Stimulated activated CD4-positive, alpha-beta T cell treated with anti-CD3 and anti-CD28 coated beads, Interleukin-1b, Interleukin-23, amount 100 ng/mL, for 24 hours (primary cell): ENCODE measurements around the gene P2RY6.

Experiments
- DNase-seq, 4 experiments: peaks; one replicate each; pipeline ENCODE4 v3.0.0-alpha.2; 2020; ENCODE audit warnings: low read depth in 4 of 4, low spot score in 1 of 4

The P2RY6 gene

GRCh38 chr11:73275381-73275750 lies 3.2 kb downstream of the P2RY6 start:
- no peak for DNase-seq

DNA sequence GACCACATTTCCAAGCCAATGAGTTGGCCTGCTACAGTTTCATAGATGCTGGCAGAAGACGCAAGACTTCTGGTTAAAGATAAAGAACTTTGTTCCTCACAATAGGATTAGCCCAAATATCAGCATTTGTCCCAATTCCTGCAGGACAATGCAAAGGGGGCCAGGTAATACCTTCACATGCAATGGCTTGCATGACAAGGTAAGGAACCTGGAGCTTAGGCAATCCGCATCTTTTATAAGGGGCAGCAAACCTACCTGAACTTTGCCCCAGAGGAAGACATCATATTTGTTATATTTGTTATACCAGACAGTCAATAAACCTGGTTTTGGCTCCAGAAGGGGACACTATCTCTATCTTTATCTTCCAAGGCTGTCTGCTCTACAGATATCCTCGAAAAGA lies 5.3 kb downstream of the P2RY6 start:
- no peak for DNase-seq

- DNase-seq: no peak
These were observed 8.5 kb downstream of the P2RY6 start for GRCh38 chr11:73280626-73281025.

DNA sequence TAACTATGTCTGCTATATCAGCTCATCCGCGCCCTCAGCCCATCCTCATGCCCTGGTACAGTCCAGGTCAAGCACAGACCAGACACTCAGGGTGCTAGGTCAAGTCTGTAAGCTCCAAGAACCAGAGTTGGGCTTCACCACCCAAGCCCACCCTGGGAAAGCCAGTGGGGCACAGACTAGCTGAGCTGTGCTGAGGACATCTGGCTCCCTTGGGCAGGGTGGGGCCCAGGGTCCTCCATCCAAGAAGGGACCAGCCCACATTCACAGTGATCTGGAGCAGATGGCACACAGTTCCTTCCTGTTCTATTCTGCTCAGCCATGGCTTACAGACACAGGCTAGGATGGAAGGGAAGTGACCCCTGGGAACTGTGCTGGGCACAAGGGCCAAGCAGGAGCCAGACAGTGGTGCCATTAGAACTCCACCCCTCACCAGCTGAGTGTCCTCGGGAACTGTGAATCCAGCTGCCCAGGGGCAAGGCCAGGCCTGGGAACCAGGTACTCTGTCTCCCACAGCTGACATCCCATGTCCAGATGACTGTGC lies 9.1 kb downstream of the P2RY6 start:
- no peak for DNase-seq

- no peak for DNase-seq
These were observed 9.9 kb downstream of the P2RY6 start for GRCh38 chr11:73281796-73282660.

GRCh38 chr11:73283276-73284000 lies 11.3 kb downstream of the P2RY6 start:
- DNase-seq: no peak

- DNase-seq: no peak
These were observed 12.0 kb downstream of the P2RY6 start for GRCh38 chr11:73284106-73284505.

DNA sequence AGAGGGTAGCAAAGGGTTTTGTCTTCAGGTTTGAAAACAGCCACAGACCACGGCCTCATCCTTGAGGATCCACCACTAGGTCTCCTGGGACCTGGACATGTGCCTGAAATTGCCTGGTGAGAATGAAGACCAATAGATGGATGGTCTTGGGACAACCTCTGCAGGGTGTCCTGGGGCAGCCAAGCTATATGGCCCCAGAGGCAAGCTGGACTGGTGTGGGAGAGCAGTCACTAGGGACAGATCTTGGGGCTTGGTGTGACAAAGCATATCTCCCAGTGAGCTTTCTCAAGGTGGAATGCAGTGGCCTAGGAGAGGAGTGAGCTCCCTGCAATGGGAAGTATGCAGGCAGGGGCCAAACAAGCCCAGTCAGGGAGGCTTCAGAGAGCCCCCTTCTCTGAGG lies 13.6 kb downstream of the P2RY6 start:
- DNase-seq: no peak

DNA sequence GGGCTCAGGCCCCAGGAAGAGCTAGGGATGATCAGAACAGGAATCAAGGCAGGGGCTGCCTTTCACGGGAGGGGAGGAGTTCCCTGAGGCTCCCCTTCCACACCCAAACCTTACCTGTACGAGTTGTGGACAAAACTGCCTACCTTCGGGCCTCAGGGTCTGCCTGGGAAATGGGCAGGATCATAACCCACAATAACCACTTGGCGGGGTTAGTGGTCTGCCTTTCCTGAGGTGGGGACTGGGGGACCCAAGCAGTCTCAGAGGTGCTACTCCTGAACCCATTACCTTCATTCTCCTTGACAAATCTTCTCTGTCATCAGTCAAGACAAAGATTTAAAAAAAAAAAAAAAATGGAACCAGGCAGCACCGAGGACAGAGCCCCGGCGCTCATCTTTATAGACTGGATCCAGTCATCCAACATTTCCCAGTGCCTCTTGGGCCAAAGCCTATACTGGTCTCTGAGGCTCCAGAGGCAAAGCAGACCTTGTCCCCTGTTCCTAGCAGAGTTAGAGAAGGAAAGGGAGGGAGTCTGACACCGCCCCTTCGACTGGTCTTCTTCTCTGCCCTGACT lies 14.2 kb downstream of the P2RY6 start:
- no peak for DNase-seq

GRCh38 chr11:73287400-73288101 lies 15.4 kb downstream of the P2RY6 start:
- DNase-seq: no peak

- no peak for DNase-seq
These were observed 16.2 kb downstream of the P2RY6 start for GRCh38 chr11:73288192-73288872.

DNA sequence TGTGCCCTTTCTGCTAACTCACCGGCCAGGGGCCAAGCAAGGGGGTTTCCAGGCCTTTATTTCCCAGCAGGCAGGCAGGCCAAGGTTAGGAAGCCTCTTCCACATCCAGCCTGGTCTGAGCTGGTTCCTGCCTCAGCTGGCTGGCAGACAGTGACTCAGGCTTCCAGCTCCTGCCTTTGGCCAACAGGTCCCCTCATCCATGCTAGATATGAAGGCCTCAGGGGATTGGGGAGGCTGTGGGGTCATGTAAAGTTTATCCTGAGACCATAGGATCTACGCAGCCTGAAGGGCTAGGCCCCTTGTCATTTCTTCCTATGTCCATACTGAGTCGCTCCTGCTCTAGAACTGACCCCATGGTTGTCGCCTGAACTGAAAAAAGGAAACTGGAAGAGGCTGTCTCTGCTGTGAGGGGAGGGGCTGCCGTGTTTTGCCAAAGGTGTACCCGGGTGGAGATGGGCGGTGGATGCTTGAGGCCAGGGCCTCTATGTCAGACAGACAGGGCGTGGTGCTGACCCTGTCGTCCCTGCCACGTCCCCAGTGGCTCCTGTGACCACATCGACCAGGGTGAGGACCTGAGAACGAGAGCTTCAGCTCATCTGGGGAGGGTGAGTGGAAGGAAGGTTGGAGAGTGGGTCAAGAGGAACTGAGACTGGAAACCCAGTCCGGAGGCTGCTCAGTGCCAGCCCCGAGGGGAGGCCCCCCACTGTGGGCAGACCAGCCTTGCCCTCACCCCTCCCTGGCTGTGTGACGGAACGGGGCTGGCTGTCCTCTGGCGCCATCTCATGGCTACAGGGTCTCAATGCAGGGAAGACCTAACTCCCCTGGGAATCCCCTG lies 17.0 kb downstream of the P2RY6 start:
- DNase-seq: peak in 2 of 4 experiments; percentile 14 to 15

DNA sequence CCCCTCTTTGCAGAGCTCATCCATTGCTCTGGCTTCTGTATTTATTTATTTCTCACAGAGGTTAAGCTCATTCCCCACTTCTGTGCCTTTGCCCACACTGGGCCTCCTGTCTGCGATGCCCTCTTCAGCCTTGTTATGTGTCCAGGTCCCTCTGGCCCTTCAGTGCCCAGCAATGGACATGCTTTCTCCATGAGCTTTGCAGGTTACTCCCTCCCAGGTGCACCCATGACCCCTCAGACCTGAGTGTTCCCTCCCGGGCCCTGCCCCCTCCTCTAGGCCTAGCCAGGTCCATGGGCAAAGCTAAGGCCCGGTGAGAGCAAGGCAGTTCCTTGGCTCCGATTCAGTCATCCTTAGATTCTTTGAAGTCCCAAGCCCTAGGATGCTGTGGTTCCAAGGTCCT lies 18.4 kb downstream of the P2RY6 start:
- no peak for DNase-seq

- DNase-seq: no peak
These were observed 19.1 kb downstream of the P2RY6 start for GRCh38 chr11:73291196-73291595.

DNA sequence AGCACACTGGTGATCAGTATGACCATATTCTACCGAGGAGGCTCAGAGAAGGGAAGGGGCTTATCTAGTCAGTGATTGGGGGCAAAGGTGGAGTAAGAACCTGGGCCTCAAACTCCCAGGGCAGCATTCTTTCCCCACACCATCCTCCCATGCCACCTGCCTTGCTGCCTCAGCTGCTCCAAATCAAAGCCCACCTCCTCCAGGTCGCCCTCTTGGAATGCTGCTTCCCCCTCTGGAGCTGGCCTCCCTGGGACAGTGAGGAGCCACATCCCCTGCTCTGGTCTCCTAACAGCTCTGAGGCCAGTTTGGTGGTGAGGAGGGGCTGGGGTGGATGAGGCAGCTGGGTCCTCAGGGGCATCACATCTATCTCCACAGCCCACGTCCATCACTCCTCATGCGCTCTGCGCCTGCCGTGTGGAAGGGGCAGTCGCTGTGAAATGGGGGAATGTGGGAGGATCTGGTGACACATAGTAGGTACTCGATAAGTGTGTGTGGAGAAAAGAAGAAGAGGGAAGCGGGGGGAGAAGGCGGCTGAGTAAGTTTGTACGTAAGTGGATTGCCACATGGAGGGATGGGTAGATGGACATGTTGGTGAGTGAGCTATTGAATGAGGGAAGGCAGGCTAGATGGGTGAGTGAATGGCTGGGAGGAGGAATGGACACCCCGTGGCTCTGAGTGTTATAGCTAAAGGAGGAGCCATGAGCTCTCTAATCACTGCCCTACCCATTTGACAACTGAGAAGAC lies 19.8 kb downstream of the P2RY6 start:
- DNase-seq: no peak

DNA sequence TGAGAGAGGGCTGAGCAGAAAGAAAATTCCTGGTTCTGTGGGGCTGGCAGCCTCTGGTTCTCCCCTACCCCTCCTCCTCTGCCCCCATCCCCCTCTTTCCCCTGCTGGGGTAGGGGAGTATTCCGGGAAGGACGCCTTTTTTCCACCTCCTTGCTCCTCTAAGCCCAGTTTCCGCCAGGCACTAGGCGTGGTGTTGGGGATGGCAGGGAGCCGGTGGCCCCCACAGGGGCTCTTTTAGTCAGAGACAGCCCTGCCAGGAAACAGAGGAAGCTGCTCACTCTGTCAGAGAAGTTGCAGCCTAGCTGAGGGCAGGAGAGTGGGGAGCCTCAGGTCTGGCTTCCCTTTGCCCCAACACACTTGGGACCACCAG lies 20.4 kb downstream of the P2RY6 start:
- DNase-seq: no peak

DNA sequence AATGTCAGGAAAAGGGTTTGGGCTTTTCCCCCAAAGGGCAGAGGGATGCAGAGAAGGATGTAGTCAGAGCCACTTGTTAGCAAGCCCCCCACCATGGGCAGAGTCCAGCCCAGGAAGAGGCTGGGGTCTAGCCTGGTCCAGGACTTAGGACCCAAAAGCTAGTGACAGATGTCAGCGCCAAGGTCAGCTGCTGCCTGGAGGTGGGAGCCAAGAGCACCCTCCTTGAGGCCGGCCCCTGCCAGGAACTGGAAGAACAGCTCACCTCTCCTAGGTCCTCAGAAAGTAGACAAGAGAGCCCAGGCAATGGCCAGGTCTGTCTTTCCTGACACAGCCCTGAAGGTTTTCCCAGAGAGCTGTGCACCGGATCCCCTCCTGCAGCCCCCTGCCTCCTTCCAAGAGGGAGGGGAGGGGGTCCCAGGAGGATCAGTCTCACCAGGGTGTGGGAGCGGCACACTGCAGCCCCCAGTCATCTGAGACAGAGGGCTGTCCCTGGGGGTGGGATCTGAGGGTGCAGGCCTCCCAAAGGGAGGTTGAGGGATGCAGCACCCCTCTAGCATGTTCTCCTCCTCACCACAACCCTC lies 21.3 kb downstream of the P2RY6 start:
- no peak for DNase-seq

DNA sequence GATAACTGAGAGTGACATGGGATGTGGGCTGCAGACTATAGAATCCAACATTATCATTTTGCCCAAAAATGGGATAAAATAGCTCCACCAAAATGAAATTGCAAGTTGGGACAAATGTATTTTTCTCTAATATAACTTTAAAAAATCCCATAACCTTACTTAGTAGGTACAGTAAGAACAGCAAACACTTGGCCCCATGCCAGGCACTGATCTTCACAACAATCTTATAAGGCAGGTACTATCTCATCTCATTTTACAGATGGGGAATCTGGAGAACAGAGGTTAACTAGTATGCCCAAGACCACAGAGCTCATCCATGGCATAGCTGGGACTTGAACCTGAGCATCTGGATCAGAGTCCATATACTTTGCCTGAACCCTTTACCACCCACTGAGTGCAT lies 22.5 kb downstream of the P2RY6 start:
- no peak for DNase-seq
